K562 (cell line): Measurements from ENCODE around the gene AGA. TPM values are rescaled to one million over a fixed set of nuclear protein-coding genes. Genes with fewer than 3 reads are reported as not detected.

Experiments
- ATAC-seq: fragments of 200-7000 bp; cut with Tn5 transposase; 3 replicates; pipeline ENCODE4 v1.9.1; 2020; ENCODE audit warnings: moderate library complexity
- BruUV-seq: library from RNA; stranded (reverse); fragments of 400-500 nt; replicated peaks from 2 replicates; lab custom pipeline; 2021; lab: Mats Ljungman, UMichigan
- CTCF ChIA-PET: fragments of 300-600 bp; formaldehyde crosslinking; extraction: SDS; loops from one replicate; lab custom pipeline; 2021; ENCODE audit warnings: low intra/inter-chr PET ratio; lab: Yijun Ruan, JAX
- POLR2A ChIA-PET: fragments of 300-600, 350-650 bp; sonication (Branson Sonifier 250); formaldehyde crosslinking; extraction: SDS; loops from one replicate; lab custom pipeline; 2021; ENCODE audit warnings: antibody characterized with exemption, inconsistent platforms; lab: Yijun Ruan, JAX
- DNase-seq, 4 experiments: peaks; one replicate each; pipeline versions ENCODE4 v3.0.0 to v3.0.0-alpha.2; 2011 to 2018; ENCODE audit warnings: low spot score in 3 of 4, mixed read lengths in 3 of 4; ENCODE audit errors: extremely low read depth in 1 of 4
- FAIRE-seq: peaks from 2 replicates; lab custom pipeline; 2011; peaks lifted over from hg19 to GRCh38; lab: Jason Lieb, UNC
- H2AFZ ChIP-seq: 2 replicates; pipeline ENCODE4 v1.6.0; 2011; ENCODE audit warnings: low read depth, low read length, control low read depth, inconsistent platforms
- H3K27ac ChIP-seq: fragments of 200-600 bp; 3 replicates; pipeline ENCODE4 v1.8.0; 2011; ENCODE audit warnings: low read depth, mild to moderate bottlenecking, control low read depth, inconsistent platforms, low read length, moderate library complexity, mixed read lengths; ENCODE audit errors: extremely low read depth
- H3K27me3 ChIP-seq, 2 experiments: fragments of 300-600 bp in 1 of 2; 2 replicates in 1 of 2; 3 replicates in 1 of 2; pipeline versions ENCODE4 v1.6.0 to v1.8.0; 2011; ENCODE audit warnings: inconsistent platforms in 2 of 2, low read length in 2 of 2, mild to moderate bottlenecking in 1 of 2, mixed read lengths in 1 of 2, moderate library complexity in 1 of 2; ENCODE audit not compliant: control insufficient read depth in 2 of 2, insufficient read depth in 2 of 2
- H3K36me3 ChIP-seq: fragments of 300-600 bp; 3 replicates; pipeline ENCODE4 v1.8.0; 2011; ENCODE audit warnings: mild to moderate bottlenecking, low read length, inconsistent platforms; ENCODE audit not compliant: control insufficient read depth, insufficient read depth
- H3K4me1 ChIP-seq, 2 experiments: fragments of 200-600 bp in 1 of 2; replicated peaks in 1 of 2; 2 replicates in 1 of 2; 3 replicates in 1 of 2; pipeline versions ENCODE4 v1.5.1 to v1.8.0; 2011; ENCODE audit warnings: inconsistent platforms in 2 of 2, low read length in 2 of 2, mild to moderate bottlenecking in 1 of 2, mixed read lengths in 1 of 2, moderate library complexity in 1 of 2; ENCODE audit not compliant: control insufficient read depth in 2 of 2, insufficient read depth in 2 of 2
- H3K4me2 ChIP-seq: 2 replicates; pipeline ENCODE4 v1.6.1; 2011; ENCODE audit warnings: low read length, control low read depth, inconsistent platforms, mixed read lengths; ENCODE audit not compliant: insufficient read depth
- H3K4me3 ChIP-seq: fragments of 200-600 bp; sonication (generic), shearing (Covaris generic); 2 replicates; pipeline ENCODE4 v1.5.1; 2016; ENCODE audit warnings: control low read depth, inconsistent platforms
- H3K79me2 ChIP-seq: fragments of 200-600 bp; 3 replicates; pipeline ENCODE4 v1.8.0; 2011; ENCODE audit warnings: low read length, inconsistent platforms; ENCODE audit not compliant: control insufficient read depth, insufficient read depth
- H3K9ac ChIP-seq, 2 experiments: 2 replicates each; pipeline versions ENCODE4 v1.6.0 to v1.6.1; 2011; ENCODE audit warnings: low read depth in 2 of 2, low read length in 2 of 2, control low read depth in 1 of 2, inconsistent platforms in 1 of 2, mild to moderate bottlenecking in 1 of 2, mixed read lengths in 1 of 2; ENCODE audit not compliant: insufficient read depth in 1 of 2
- H3K9me1 ChIP-seq: one replicate; pipeline ENCODE4 v1.6.0; 2011; ENCODE audit warnings: inconsistent platforms, mild to moderate bottlenecking, low read length, moderate library complexity; ENCODE audit not compliant: control insufficient read depth, insufficient read depth
- H3K9me3 ChIP-seq: replicated peaks from 2 replicates; pipeline ENCODE4 v1.5.1; 2011; ENCODE audit warnings: low read depth, low read length, inconsistent platforms; ENCODE audit not compliant: control insufficient read depth, insufficient read depth
- H4K20me1 ChIP-seq: replicated peaks from 2 replicates; pipeline ENCODE4 v1.6.1; 2011; ENCODE audit warnings: low read length, inconsistent platforms, mixed read lengths; ENCODE audit not compliant: control insufficient read depth, insufficient read depth
- BRD9 ChIP-seq: fragments of 450-650 bp; IDR thresholded peaks from 2 replicates; pipeline ENCODE4 v1.6.1; 2018; ENCODE audit warnings: low read depth; ENCODE audit not compliant: partially characterized antibody
- CHD4 ChIP-seq: fragments of 200-600 bp; sonication (generic); IDR thresholded peaks from 3 replicates; pipeline ENCODE4 v1.6.1; 2012; ENCODE audit warnings: low read depth, mild to moderate bottlenecking, mixed read lengths, low read length, inconsistent platforms; ENCODE audit not compliant: insufficient read depth, insufficient replicate concordance, poor library complexity, severe bottlenecking
- MCM2 ChIP-seq: fragments of 450-650 bp; IDR thresholded peaks from 2 replicates; pipeline ENCODE4 v1.6.1; 2017; ENCODE audit warnings: low read depth, mild to moderate bottlenecking
- MED1 ChIP-seq: sonication (generic); formaldehyde crosslinking; IDR thresholded peaks from 2 replicates; pipeline ENCODE4 v1.8.1; 2023; ENCODE audit warnings: missing genetic modification reagents, borderline replicate concordance
- NR2C2 ChIP-seq, 2 experiments: fragments of 200-800 bp in 1 of 2; sonication (Bioruptor generic) in 1 of 2; sonication (generic) in 1 of 2; formaldehyde crosslinking in 1 of 2; IDR thresholded peaks; 2 replicates each; pipeline versions ENCODE4 v1.6.1 to v1.8.0; 2016 to 2022; ENCODE audit warnings: mild to moderate bottlenecking in 1 of 2, missing compliant biosample characterization in 1 of 2, missing genetic modification characterization in 1 of 2, missing genetic modification reagents in 1 of 2
- SIX5 ChIP-seq, 2 experiments: IDR thresholded peaks; 2 replicates each; pipeline ENCODE4 v1.6.1; 2011; ENCODE audit warnings: low read length in 2 of 2, borderline replicate concordance in 1 of 2, low read depth in 1 of 2, mild to moderate bottlenecking in 1 of 2, moderate library complexity in 1 of 2; ENCODE audit not compliant: insufficient read depth in 1 of 2
- U2AF2 ChIP-seq: fragments of 200-400 bp; formaldehyde crosslinking; optimal IDR thresholded peaks from 2 replicates; pipeline ENCODE3; 2017; ENCODE audit warnings: low read depth, mild to moderate bottlenecking, low read length
- YY1 ChIP-seq, 3 experiments: IDR thresholded peaks; 2 replicates each; pipeline ENCODE4 v1.6.1; 2011; ENCODE audit warnings: low read length in 2 of 3, mild to moderate bottlenecking in 2 of 3, moderate library complexity in 2 of 3, borderline replicate concordance in 1 of 3, control low read depth in 1 of 3, low read depth in 1 of 3; ENCODE audit not compliant: insufficient read depth in 3 of 3, insufficient replicate concordance in 2 of 3, control insufficient read depth in 1 of 3, insufficient read length in 1 of 3; ENCODE audit errors: extremely low read depth in 1 of 3
- ZC3H8 ChIP-seq: fragments of 450-650 bp; IDR thresholded peaks from 2 replicates; pipeline ENCODE4 v1.6.1; 2017
- WGBS: fragments of 100-300 bp; shearing (Covaris generic); methylation state at CpG from one replicate; pipeline ENCODE4 v1.1.6; 2016; ENCODE audit warnings: low coverage, mixed read lengths; ENCODE audit not compliant: insufficient coverage; ENCODE audit errors: missing lambda C conversion rate; 5-methylcytosine and 5-hydroxymethylcytosine counted together
- in situ Hi-C: fragments of 300-500 bp; cut with MboI; formaldehyde crosslinking; loops from 4 replicates; pipeline ENCODE4 v1.15.0; 2018; ENCODE audit warnings: inconsistent platforms, mixed read lengths
- intact Hi-C: fragments of 100-400 bp; cut with micrococcal nuclease; formaldehyde crosslinking; loops from 2 replicates; pipeline ENCODE4 v1.14.2; 2022
- polyA plus RNA-seq, 8 experiments: library from polyadenylated mRNA; depleted of rRNA in 4 of 8; stranded (reverse) in 5 of 8; unstranded in 3 of 8; fragments of >200 nt; fragmentation: Nextera tagmentation in 2 of 8; fragmentation: Illumina TruSeq in 1 of 8; extraction: Ambion mirVana in 2 of 8; extraction: Trizol in 1 of 8; gene quantifications; 2 replicates each; pipeline versions ENCODE4 v1.2.1 to v1.2.3, GENCODE V29; 2011 to 2014; ENCODE audit warnings: inconsistent platforms in 1 of 8, missing spikeins in 1 of 8
- total RNA-seq, 7 experiments: library from RNA; depleted of rRNA in 6 of 7; stranded (reverse); fragments of >200 nt in 6 of 7; fragmentation: Illumina TruSeq in 2 of 7; extraction: Trizol in 2 of 7; gene quantifications; 2 replicates each; pipeline versions ENCODE4 v1.2.1 to v1.2.3, GENCODE V29; 2011 to 2021; ENCODE audit warnings: low replicate concordance in 1 of 7
- TF ChIP-seq, protein P1 (sequence below): fragments of 450-650 bp; IDR thresholded peaks from 2 replicates; pipeline ENCODE4 v1.7.1; 2018; ENCODE audit warnings: mild to moderate bottlenecking, low read depth; ENCODE audit not compliant: partially characterized antibody
- TF ChIP-seq, protein P2 (sequence below): fragments of 250-450 bp; sonication (Bioruptor Pico); IDR thresholded peaks from 2 replicates; pipeline ENCODE4 v1.5.0; 2021
- TF ChIP-seq, protein P3 (sequence below): sonication (generic); formaldehyde crosslinking; IDR thresholded peaks from 2 replicates; pipeline ENCODE4 v1.9.0; 2022; ENCODE audit warnings: mild to moderate bottlenecking, missing genetic modification reagents
- TF ChIP-seq, protein P4 (sequence below), 2 experiments: fragments of 450-650 bp; IDR thresholded peaks; 2 replicates each; pipeline ENCODE4 v1.6.1; 2016

AGA gene
- total and polyA plus RNA-seq, 9 of the 15 experiments (the other 6 are each of a cell fraction or from before 2014, with no cell fraction given), result 8.5 to 25.0 (median 12.6) TPM

DNA sequence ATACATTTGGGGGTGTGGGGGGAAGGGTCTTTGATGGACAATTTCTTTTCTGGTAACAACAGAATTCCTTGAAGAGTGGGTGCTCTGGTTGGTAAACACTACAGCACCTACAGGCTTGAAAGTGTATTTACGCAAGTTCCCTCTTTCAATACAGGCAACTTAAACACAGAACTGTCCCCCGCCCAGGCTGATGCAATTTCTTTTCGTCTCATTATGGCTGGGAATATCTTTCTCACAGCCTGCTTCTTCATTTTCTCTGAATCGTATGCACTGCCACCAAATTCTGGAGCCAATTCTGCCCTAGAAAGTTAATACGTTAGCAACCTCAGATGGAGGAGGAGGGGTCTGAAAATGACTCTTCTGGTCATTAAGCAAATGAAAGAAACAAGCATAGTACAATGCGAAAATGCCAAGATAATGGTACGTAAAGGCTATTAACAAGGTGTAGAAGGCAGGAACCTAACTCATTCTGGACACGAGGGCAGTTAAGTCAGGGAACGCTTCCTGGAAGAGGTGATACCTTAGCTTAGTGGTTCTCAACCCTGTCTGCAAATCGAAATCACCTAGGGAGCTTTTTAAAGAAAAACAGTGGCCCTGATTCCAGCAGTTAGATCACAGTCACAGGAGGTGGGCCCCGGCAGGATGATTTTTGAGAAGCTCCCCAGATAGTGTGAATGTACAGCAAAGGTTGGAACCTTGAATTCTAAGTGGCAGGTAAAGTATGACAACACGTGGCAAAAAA, 1.0 kb downstream of the AGA start:
- no peaks in the 10 kb centered on the region for H3K79me2 ChIP-seq
- peak; percentile 81 for FAIRE-seq
- H3K27ac ChIP-seq, result peak overlapping the region; percentile 92
- peak overlapping the region; percentile 51 for H3K4me3 ChIP-seq
- no TSS peak for BruUV-seq
- H3K27me3 ChIP-seq, result no peaks in the 10 kb centered on the region
- peak overlapping the region; percentile 90 to 97 for H3K9ac ChIP-seq
- no peaks in the 10 kb centered on the region for H3K9me3 ChIP-seq
- peak overlapping the region; percentile 94 for H3K4me2 ChIP-seq
- peak overlapping the region; percentile 98 for H2AFZ ChIP-seq
- no peaks in the 10 kb centered on the region for H3K36me3 ChIP-seq
- no peaks in the 10 kb centered on the region for H3K9me1 ChIP-seq
- CTCF ChIA-PET, result interaction anchor here (0.6 kb wide), 1 partner anchor 1738 kb away, joined by 3 read pairs; no protein-coding TSS in a partner anchor
- WGBS, result 5% methylated on average over 12 of the region's 12 CpGs
- DNase-seq, result peak; percentile 15 to 52 (median 22)
- in situ Hi-C loops, result no loop called here
- peak; percentile 79 for ATAC-seq
- intact Hi-C loops, result loop anchor here (5.0 to 10.0 kb wide), 2 partner anchors 129 to 186 kb away; no protein-coding TSS in a partner anchor
- H3K4me1 ChIP-seq, result peaks cover 4 to 12% of the 10 kb centered on the region in 2 experiments; a peak in 4 of 5 replicates
- POLR2A ChIA-PET, result interaction anchor here (1.2 to 2.4 kb wide), 6 partner anchors 8 to 131 kb away, joined by 3 to 13 read pairs (median 6); partner anchors contain the start of gene NEIL3
- no peaks in the 10 kb centered on the region for H4K20me1 ChIP-seq
- TF ChIP-seq MED1 (CRISPR knock-in tag) (no peak), SIX5 (IDR thresholded peaks at IDR 0.05; ENCODE audit: borderline replicate concordance in 1 of 2, insufficient read depth in 1 of 2, low read depth in 1 of 2, low read length in 2 of 2) (no peak), MCM2 (no peak), YY1 (IDR thresholded peaks at IDR 0.05; ENCODE audit: borderline replicate concordance in 1 of 3, control insufficient read depth in 1 of 3, extremely low read depth in 1 of 3, insufficient read depth in 3 of 3, insufficient read length in 1 of 3, insufficient replicate concordance in 2 of 3, low read depth in 1 of 3, low read length in 2 of 3) (no peak), ZC3H8 (no peak), CHD4 (no peak), BRD9 (peak; percentile 28), NR2C2 (CRISPR knock-in tag; IDR thresholded peaks at IDR 0.05) (no peak), NR2C2 (tag; IDR thresholded peaks at IDR 0.05) (no peak), U2AF2 (no peak)
- TF ChIP-seq, protein P1, sequence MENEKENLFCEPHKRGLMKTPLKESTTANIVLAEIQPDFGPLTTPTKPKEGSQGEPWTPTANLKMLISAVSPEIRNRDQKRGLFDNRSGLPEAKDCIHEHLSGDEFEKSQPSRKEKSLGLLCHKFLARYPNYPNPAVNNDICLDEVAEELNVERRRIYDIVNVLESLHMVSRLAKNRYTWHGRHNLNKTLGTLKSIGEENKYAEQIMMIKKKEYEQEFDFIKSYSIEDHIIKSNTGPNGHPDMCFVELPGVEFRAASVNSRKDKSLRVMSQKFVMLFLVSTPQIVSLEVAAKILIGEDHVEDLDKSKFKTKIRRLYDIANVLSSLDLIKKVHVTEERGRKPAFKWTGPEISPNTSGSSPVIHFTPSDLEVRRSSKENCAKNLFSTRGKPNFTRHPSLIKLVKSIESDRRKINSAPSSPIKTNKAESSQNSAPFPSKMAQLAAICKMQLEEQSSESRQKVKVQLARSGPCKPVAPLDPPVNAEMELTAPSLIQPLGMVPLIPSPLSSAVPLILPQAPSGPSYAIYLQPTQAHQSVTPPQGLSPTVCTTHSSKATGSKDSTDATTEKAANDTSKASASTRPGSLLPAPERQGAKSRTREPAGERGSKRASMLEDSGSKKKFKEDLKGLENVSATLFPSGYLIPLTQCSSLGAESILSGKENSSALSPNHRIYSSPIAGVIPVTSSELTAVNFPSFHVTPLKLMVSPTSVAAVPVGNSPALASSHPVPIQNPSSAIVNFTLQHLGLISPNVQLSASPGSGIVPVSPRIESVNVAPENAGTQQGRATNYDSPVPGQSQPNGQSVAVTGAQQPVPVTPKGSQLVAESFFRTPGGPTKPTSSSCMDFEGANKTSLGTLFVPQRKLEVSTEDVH, result no peak
- TF ChIP-seq, protein P2, sequence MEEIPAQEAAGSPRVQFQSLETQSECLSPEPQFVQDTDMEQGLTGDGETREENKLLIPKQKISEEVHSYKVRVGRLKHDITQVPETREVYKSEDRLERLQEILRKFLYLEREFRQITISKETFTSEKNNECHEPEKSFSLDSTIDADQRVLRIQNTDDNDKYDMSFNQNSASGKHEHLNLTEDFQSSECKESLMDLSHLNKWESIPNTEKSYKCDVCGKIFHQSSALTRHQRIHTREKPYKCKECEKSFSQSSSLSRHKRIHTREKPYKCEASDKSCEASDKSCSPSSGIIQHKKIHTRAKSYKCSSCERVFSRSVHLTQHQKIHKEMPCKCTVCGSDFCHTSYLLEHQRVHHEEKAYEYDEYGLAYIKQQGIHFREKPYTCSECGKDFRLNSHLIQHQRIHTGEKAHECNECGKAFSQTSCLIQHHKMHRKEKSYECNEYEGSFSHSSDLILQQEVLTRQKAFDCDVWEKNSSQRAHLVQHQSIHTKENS, result no peak
- TF ChIP-seq, protein P3, sequence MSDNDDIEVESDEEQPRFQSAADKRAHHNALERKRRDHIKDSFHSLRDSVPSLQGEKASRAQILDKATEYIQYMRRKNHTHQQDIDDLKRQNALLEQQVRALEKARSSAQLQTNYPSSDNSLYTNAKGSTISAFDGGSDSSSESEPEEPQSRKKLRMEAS (CRISPR knock-in tag), result no peak
- TF ChIP-seq, protein P4, sequence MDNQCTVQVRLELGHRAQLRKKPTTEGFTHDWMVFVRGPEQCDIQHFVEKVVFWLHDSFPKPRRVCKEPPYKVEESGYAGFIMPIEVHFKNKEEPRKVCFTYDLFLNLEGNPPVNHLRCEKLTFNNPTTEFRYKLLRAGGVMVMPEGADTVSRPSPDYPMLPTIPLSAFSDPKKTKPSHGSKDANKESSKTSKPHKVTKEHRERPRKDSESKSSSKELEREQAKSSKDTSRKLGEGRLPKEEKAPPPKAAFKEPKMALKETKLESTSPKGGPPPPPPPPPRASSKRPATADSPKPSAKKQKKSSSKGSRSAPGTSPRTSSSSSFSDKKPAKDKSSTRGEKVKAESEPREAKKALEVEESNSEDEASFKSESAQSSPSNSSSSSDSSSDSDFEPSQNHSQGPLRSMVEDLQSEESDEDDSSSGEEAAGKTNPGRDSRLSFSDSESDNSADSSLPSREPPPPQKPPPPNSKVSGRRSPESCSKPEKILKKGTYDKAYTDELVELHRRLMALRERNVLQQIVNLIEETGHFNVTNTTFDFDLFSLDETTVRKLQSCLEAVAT (IDR thresholded peaks at IDR 0.05), result no peak
